ENCODE measurements around the gene NLRP5. TPM values are rescaled to one million over a fixed set of nuclear protein-coding genes. Genes with fewer than 3 reads are reported as not detected.
"Not testable (repeated sequence)": the region's sequence is repeated elsewhere in the genome, so short reads cannot be mapped to it uniquely, and the experiment has no call there.

NLRP5 gene
- total RNA-seq, 1 donor from 2014 or later = not detected

DNA sequence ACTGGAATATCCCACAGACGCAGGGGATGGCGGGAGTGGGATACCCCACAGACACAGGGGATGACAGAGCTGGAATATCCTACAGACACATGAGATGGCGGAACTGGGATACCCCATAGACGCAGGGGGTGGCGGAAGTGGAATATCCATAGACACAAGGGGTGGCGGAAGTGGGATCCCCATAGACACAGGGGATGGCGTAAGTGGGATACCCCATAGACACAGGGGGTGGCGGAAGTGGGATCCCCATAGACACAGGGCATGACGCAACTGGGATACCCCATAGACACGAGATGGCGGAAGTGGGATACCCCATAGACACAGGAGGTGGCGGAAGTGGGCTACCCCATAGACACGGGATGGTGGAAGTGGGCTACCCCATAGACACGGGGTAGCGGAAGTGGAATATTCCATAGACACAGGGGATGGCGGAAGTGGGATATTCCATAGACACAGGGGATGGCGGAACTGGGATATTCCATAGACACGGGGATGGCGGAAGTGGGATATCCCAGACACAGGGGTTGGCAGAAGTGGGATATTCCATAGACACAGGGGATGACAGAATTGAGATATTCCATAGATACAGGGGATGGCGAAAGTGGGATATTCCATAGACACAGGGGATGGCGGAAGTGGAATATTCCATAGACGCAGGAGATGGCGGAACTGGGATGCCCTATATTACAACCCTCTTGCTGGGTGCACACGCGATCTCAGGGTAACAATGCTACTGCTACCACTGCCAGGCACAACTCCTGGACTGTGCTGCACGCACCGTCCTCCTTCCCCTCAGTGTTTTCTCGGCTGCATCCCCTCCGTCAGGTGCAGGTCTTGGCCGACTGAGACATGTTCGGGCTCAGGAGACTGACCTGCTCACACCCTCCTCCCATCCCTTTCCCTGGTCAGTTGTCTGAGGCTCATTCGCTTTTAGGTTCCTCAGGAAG lies 106.4 kb downstream of the NLRP5 start:
- ATAC-seq (no peak), DNase-seq (ENCODE audit: missing footprints) (peak; percentile 22)
- intact Hi-C loops (cut with DNase I) = no loop called here

DNA sequence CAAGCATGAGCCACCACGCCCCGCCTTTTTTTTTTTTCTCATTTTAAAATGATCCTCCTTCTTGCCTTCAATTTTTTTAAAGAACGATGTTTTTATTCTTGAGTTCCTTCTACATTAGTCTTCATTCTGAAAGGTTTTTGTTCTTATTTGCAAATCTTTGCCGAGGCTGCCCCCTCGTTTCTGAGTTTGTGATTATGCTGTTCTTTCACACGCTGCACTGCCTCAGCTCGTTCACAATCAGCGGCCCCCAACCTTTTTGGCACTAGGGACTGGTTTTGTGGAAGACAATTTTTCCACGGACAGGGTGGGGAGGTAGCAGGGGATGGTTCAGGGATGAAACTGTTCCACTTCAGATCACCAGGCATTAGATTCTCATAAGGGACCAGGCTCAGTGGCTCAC lies 107.9 kb downstream of the NLRP5 start:
- ATAC-seq (no peak), DNase-seq (ENCODE audit: missing footprints) (peak; percentile 9)
- intact Hi-C loops (cut with DNase I) = no loop called here

DNA sequence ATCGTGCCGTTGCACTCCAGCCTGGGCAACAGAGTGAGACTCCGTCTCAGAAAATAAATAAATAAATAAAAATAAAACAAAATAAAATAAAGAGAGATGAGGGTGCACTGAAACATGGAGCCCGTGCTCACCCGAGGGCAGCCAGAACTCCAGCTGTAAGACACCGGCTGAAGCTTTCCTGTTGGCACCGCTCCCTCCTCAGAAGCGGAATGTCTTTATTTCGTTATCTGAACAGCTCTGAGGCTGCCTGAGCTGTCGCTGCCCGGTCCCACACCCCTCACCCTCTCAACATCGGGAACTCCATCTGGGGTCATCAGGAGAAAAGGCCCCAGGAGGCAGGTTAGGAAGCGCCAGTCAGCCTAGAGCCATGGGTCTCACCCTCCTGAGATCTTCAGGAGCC lies 110.1 kb downstream of the NLRP5 start:
- peak; percentile 6 for ATAC-seq
- peak; percentile 21 for DNase-seq (ENCODE audit: missing footprints)
- intact Hi-C loops (cut with DNase I) = no loop called here

DNA sequence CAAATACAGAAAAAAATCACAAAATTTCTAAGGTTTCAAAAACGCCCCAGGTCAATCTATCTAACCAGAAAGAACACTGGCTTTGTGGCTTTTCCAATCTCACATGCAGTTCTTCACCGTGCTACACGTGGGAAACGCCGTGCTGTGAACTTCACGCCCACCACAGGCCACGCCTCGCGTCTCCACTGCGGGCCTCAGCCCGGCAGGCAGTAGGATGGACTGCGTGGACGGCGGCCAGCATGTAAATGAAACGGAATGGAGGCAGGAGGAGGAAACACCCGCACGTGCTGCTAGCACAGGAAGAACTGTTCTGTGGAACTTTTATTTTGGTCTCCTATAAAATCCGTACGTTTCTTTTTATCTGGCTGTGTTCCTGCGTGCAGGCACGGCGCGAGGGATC lies 110.7 kb downstream of the NLRP5 start:
- DNase-seq (ENCODE audit: missing footprints) = peak; percentile 63
- no peak for ATAC-seq
- intact Hi-C loops (cut with DNase I) = no loop called here

- DNase-seq (ENCODE audit: missing footprints) (peak; percentile 1), ATAC-seq (no peak)
- intact Hi-C loops (cut with DNase I) = no loop called here
Measured at GRCh38 chr19:56097776-56098175, 111.2 kb downstream of the NLRP5 start.

DNA sequence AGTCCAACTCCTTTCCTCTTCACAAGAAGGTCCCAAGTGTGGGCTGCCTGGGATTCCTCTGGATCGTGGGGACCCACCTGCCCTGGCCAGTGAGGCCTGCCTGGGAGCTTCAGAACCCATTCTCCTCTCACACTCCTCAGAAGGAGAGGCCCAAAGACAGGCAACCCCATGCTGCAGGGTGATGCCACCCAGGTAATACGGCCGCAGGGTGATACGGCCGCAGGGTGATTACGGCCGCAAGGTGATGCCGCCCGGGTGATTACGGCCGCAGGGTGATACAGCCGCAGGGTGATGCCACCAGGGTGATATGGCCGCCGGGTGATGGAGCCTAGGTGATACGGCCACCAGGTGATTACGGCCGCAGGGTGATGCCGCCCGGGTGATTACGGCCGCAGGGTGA lies 111.7 kb downstream of the NLRP5 start:
- ATAC-seq; intact Hi-C loops (cut with DNase I): not testable (repeated sequence)
- peak; percentile 20 for DNase-seq (ENCODE audit: missing footprints)

DNA sequence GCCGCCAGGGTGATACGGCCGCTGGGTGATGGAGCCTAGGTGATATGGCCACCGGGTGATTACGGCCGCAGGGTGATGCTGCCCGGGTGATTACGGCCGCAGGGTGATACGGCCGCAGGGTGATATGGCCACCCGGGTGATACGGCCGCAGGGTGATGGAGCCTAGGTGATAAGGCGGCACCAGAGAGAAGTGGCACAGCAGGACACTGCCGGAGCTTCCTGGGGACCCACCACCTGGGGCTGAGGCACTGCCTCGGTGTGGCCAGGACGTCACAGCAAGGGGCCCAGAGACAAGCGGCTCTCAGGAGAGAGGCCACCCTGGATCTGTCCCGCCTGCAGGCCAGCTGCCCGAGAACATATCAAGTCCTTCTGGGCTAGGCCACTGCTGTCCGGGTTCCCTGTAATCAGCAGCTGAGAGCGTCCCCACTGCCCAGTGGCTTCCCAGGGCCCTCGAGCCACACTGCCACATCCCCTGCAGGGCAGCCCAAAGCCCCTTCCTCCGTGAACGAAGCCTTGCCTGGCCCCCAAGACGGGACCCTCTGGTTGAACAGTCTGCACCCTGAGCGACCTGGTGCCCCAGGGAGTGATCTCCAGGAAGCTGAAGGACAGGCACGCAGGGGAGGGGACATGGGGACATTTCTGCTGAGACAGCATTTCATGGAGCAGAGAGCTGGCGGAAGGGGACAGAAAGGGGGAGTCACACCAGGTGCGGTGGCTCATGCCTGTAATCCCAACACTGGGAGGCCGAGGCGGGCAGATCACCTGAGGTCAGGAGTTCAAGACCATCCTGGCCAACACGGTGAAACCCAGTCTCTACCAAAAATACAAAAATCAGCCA lies 112.4 kb downstream of the NLRP5 start:
- ATAC-seq = no peak
- intact Hi-C loops (cut with DNase I) = no loop called here
- peak; percentile 15 for DNase-seq (ENCODE audit: missing footprints)

- DNase-seq (ENCODE audit: missing footprints) (peak; percentile 61), ATAC-seq (no peak)
- intact Hi-C loops (cut with DNase I) = no loop called here
Measured at GRCh38 chr19:56099638-56100539, 113.3 kb downstream of the NLRP5 start.

GRCh38 chr19:56101095-56101494 lies 114.5 kb downstream of the NLRP5 start:
- intact Hi-C loops (cut with DNase I) = no loop called here
- ATAC-seq = no peak
- DNase-seq (ENCODE audit: missing footprints) = no peak

GRCh38 chr19:56101746-56102535 lies 115.4 kb downstream of the NLRP5 start:
- DNase-seq (ENCODE audit: missing footprints) (no peak), ATAC-seq (no peak)
- intact Hi-C loops (cut with DNase I) = no loop called here

GRCh38 chr19:56103027-56103614 lies 116.5 kb downstream of the NLRP5 start:
- DNase-seq (ENCODE audit: missing footprints) (no peak), ATAC-seq (no peak)
- intact Hi-C loops (cut with DNase I) = no loop called here

DNA sequence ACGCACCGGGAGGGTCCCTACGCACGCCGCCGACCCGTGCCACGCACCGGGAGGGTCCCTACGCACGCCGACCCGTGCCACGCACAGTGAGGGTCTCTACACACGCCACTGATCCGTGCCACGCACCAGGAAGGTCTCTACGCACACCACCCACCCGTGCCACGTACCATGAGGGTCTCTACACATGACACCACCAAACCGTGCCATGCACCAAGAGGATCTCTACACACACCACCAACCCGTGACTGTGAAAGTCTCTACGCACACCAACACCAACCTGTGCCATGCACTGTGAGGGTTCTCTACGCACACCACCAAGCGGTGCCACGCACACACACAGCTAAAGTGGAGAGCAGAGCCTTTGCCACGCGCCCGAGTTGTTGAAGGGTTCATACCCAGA lies 117.8 kb downstream of the NLRP5 start:
- DNase-seq (ENCODE audit: missing footprints) (no peak), ATAC-seq (no peak)
- intact Hi-C loops (cut with DNase I) = loop anchor here (2.0 kb wide), 1 partner anchor 16 kb away; the partner anchor contains the start of gene ZNF787

GRCh38 chr19:56105090-56105701 lies 118.6 kb downstream of the NLRP5 start:
- intact Hi-C loops (cut with DNase I) = loop anchor here (2.0 kb wide), 1 partner anchor 16 kb away; the partner anchor contains the start of gene ZNF787
- peak; percentile 88 for DNase-seq (ENCODE audit: missing footprints)
- peak; percentile 77 for ATAC-seq

- ATAC-seq; DNase-seq (ENCODE audit: missing footprints): not testable (repeated sequence)
- intact Hi-C loops (cut with DNase I) = loop anchor here (2.0 kb wide), 1 partner anchor 15 kb away; the partner anchor contains the start of gene ZNF787
Measured at GRCh38 chr19:56105831-56106396, 119.3 kb downstream of the NLRP5 start.

DNA sequence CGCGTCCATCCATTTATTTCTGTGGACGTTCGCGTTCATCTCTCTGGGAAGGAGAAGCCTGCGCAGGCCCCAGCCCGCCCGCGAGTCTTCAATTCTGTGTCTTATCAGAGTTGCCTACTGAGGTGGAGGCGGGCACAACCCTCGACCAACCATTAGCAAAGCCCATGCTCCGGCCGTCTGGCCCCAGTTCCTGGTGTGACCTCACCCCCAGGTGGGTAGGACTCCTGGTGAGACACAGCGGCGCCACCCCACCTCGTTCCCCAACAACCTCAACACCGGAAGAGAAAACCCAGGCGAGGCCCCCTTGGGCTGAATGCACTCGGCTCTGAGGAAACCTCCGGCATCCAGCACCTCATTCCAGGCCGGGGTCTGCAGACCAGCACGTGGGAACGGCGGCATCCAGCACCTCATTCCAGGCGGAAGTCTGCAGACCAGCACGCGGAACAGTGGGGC lies 119.8 kb downstream of the NLRP5 start:
- ATAC-seq (no peak), DNase-seq (ENCODE audit: missing footprints) (no peak)
- intact Hi-C loops (cut with DNase I) = no loop called here

GRCh38 chr19:56106993-56107392 lies 120.4 kb downstream of the NLRP5 start:
- ATAC-seq (no peak), DNase-seq (ENCODE audit: missing footprints) (no peak)
- intact Hi-C loops (cut with DNase I) = no loop called here
